Right lobe of liver (tissue), 4 donors: ENCODE measurements around the gene LANCL2.

ENCODE experiments used
- CTCF ChIP-seq, 4 donors: fragments of 200-600 bp in 3 of 4; fragments of 450-650 bp in 1 of 4; IDR thresholded peaks; one replicate each; pipeline versions ENCODE4 v1.5.1 to v1.8.0; 2016 to 2022; ENCODE audit warnings: antibody characterized with exemption in 4 of 4, mild to moderate bottlenecking in 2 of 4
- POLR2A ChIP-seq: fragments of 450-650 bp; IDR thresholded peaks from one replicate; pipeline ENCODE4 v1.6.1; 2017; ENCODE audit warnings: antibody characterized with exemption, mild to moderate bottlenecking
- donor health status: DM: no; HTN: no; CAD: no.
- donor health status: DM: no; HTN: no; CAD: no.
- donor health status: DM: no; HTN: yes; CAD: no.

- TF ChIP-seq CTCF (IDR thresholded peaks at IDR 0.05) (no peak), POLR2A (no peak)
Measured at GRCh38 chr7:55429835-55430499, 64.8 kb downstream of the LANCL2 start.
